ENCODE data around the gene SHROOM3.

DNA sequence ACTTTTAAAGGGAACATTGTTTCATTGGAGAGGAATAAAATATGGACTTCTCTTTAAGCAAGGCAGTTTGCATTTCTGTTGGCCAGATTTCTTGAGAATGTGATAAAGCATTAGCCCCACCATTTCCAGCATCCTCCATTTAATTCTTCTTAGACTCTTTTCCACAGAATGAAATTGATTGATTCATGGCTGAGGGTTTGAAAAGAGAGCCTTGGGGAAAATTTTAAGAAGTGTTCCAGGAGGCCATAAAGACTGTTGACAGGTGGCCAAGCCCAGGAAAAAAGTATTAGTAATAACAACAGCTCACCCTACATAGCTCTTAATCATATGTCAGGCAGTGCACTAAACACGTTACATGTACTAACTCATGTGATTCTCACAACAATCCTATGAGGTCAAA, 53.4 kb downstream of the SHROOM3 start:
- TF ChIP-seq CTCF (conservative IDR thresholded peaks at IDR 0.05 in 1 of 2, IDR thresholded peaks at IDR 0.05 in 1 of 2; ENCODE audit: extremely low read depth in 1 of 2, insufficient read depth in 1 of 2, low read depth in 1 of 2, low read length in 2 of 2), result no peak
- TF ChIP-seq EZH2 (IDR thresholded peaks at IDR 0.05; ENCODE audit: borderline replicate concordance, low read length), result no peak

All from mammary epithelial cell (primary cell).